ENCODE data around the gene AFMID.

DNA sequence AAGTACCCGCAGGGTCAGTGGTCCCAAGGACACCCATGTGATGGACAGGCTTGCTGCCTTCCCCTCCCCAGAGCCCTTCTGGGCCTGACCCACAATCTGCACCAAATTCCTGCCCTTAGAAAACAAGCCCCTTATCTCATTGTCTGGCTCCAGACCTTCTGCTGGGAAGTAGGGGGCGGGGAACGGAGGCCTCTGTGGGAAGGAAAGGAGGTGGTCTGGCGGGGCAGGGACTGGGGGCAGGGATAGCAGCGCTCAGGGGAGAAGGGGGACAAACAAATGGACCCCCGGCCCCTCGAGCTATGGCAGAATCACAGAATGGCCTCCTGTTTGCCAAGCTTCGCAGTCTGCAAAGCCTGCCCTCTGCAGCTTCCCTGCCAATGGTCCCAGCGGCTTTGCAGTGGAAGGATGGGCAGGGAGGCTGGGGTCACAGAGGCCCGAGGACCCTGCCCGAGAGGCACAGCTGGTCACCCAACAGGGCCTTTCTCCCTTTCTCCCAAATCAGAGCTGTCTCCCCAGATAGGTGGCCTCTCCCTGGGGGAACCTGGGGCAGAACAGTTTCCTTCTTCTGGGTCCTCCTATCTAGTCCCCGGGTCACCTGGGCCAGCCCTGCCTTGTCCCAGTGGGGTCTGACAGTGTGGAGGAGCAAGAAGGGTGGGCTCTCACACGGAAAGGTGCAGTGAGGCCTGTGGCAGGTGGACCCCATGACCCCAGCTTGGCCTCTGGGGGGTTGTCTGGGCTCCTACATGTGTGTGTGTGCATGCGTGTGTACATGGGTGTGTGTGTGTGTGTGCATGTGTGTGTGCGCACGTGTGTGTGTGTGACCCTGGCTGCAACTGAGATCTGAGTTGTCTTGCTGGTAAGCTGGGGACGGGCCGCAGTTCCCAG is 69.8 kb downstream of the AFMID start:
- TF ChIP-seq, protein P1, sequence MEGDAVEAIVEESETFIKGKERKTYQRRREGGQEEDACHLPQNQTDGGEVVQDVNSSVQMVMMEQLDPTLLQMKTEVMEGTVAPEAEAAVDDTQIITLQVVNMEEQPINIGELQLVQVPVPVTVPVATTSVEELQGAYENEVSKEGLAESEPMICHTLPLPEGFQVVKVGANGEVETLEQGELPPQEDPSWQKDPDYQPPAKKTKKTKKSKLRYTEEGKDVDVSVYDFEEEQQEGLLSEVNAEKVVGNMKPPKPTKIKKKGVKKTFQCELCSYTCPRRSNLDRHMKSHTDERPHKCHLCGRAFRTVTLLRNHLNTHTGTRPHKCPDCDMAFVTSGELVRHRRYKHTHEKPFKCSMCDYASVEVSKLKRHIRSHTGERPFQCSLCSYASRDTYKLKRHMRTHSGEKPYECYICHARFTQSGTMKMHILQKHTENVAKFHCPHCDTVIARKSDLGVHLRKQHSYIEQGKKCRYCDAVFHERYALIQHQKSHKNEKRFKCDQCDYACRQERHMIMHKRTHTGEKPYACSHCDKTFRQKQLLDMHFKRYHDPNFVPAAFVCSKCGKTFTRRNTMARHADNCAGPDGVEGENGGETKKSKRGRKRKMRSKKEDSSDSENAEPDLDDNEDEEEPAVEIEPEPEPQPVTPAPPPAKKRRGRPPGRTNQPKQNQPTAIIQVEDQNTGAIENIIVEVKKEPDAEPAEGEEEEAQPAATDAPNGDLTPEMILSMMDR (IDR thresholded peaks at IDR 0.05): no peak
- TF ChIP-seq POLR2AphosphoS5 (IDR thresholded peaks at IDR 0.05) (peak; percentile 15 to 48), POLR2A (IDR thresholded peaks at IDR 0.05) (no peak)

Data from upper lobe of left lung (tissue), 4 donors.